ENCODE results near the gene MKNK2. TPM values are rescaled to one million over a fixed set of nuclear protein-coding genes. Genes with fewer than 3 reads are reported as not detected.

Gene MKNK2
- total and polyA plus RNA-seq, 2 experiments from 2014 or later = 28.9 to 78.6 TPM

GRCh38 chr19:2011169-2011568, 39.9 kb downstream of the MKNK2 start:
- Histone ChIP-seq H3K79me2 (ENCODE audit: insufficient read depth) (peaks cover 72% of the 10 kb centered on the region), H3K9ac (no peak overlapping the region), H3K4me2 (ENCODE audit: unreplicated experiment) (no peak overlapping the region), H3K9me3 (ENCODE audit: low read depth) (no peaks in the 10 kb centered on the region), H3K9me2 (ENCODE audit: insufficient read depth) (no peaks in the 10 kb centered on the region), H3K27me3 (replicated peaks; ENCODE audit: insufficient read depth) (no peaks in the 10 kb centered on the region), H4K20me1 (ENCODE audit: insufficient read depth) (no peaks in the 10 kb centered on the region; the same call in 1 of the 2 replicates), H3K36me3 (ENCODE audit: low read depth) (no peaks in the 10 kb centered on the region), H3F3A (ENCODE audit: insufficient read depth) (no peaks in the 10 kb centered on the region; the same call in 1 of the 2 replicates), H2AFZ (no peak overlapping the region), H3K4me3 (no peak overlapping the region), H3K4me1 (ENCODE audit: insufficient read depth) (no peaks in the 10 kb centered on the region), H3K27ac (no peak overlapping the region)
- no peak for DNase-seq
- WGBS, 2 experiments (ENCODE audit: low coverage in 1 of 2, low lambda C conversion rate in 2 of 2, missing lambda C conversion rate in 2 of 2) = 95 to 98% methylated on average over 12 of the region's 12 CpGs
- no peak for TF ChIP-seq EZH2 (IDR thresholded peaks at IDR 0.05; ENCODE audit: insufficient read depth, poor library complexity, severe bottlenecking)
- TF ChIP-seq EZH2phosphoT487 (IDR thresholded peaks at IDR 0.05; ENCODE audit: insufficient read depth, low read depth) = no peak
- in situ Hi-C loops (cut with MboI) = no loop called here

GRCh38 chr19:2010135-2010668, 40.8 kb downstream of the MKNK2 start:
- Histone ChIP-seq H4K20me1 (ENCODE audit: insufficient read depth) (no peaks in the 10 kb centered on the region; the same call in 1 of the 2 replicates), H3K4me3 (no peak overlapping the region), H3K4me1 (ENCODE audit: insufficient read depth) (no peaks in the 10 kb centered on the region), H3K9ac (no peak overlapping the region), H3K4me2 (ENCODE audit: unreplicated experiment) (no peak overlapping the region), H3K9me3 (ENCODE audit: low read depth) (no peaks in the 10 kb centered on the region), H3F3A (ENCODE audit: insufficient read depth) (no peaks in the 10 kb centered on the region), H3K36me3 (ENCODE audit: low read depth) (no peaks in the 10 kb centered on the region), H3K79me2 (ENCODE audit: insufficient read depth) (peaks cover 77% of the 10 kb centered on the region), H3K27me3 (replicated peaks; ENCODE audit: insufficient read depth) (no peaks in the 10 kb centered on the region), H2AFZ (no peak overlapping the region), H3K9me2 (ENCODE audit: insufficient read depth) (no peaks in the 10 kb centered on the region), H3K27ac (no peak overlapping the region)
- 94 to 95% methylated on average over 17 to 20 of the region's 20 CpGs for WGBS, 2 experiments (ENCODE audit: low coverage in 1 of 2, low lambda C conversion rate in 2 of 2, missing lambda C conversion rate in 2 of 2)
- TF ChIP-seq EZH2 (IDR thresholded peaks at IDR 0.05; ENCODE audit: insufficient read depth, poor library complexity, severe bottlenecking) = no peak
- no peak for TF ChIP-seq EZH2phosphoT487 (IDR thresholded peaks at IDR 0.05; ENCODE audit: insufficient read depth, low read depth)
- DNase-seq = no peak
- in situ Hi-C loops (cut with MboI) = no loop called here

- no peaks in the 10 kb centered on the region for H3K36me3 ChIP-seq (ENCODE audit: low read depth)
- no peaks in the 10 kb centered on the region for H3K9me2 ChIP-seq (ENCODE audit: insufficient read depth)
- no peak overlapping the region for H2AFZ ChIP-seq
- no peaks in the 10 kb centered on the region for H3K4me1 ChIP-seq (ENCODE audit: insufficient read depth)
- no peak overlapping the region for H3K4me2 ChIP-seq (ENCODE audit: unreplicated experiment)
- no peak overlapping the region for H3K4me3 ChIP-seq
- no peaks in the 10 kb centered on the region for H3F3A ChIP-seq (ENCODE audit: insufficient read depth)
- H3K27me3 ChIP-seq (replicated peaks; ENCODE audit: insufficient read depth) = no peaks in the 10 kb centered on the region
- TF ChIP-seq EZH2phosphoT487 (IDR thresholded peaks at IDR 0.05; ENCODE audit: insufficient read depth, low read depth) = no peak
- TF ChIP-seq EZH2 (IDR thresholded peaks at IDR 0.05; ENCODE audit: insufficient read depth, poor library complexity, severe bottlenecking) = no peak
- H3K9ac ChIP-seq = no peak overlapping the region
- in situ Hi-C loops (cut with MboI) = no loop called here
- H3K79me2 ChIP-seq (ENCODE audit: insufficient read depth) = peaks cover 31% of the 10 kb centered on the region
- DNase-seq = no peak
- H4K20me1 ChIP-seq (ENCODE audit: insufficient read depth) = no peaks in the 10 kb centered on the region; the same call in 1 of the 2 replicates
- no peaks in the 10 kb centered on the region for H3K9me3 ChIP-seq (ENCODE audit: low read depth)
- H3K27ac ChIP-seq = no peak overlapping the region
- WGBS, 2 experiments (ENCODE audit: low coverage in 1 of 2, low lambda C conversion rate in 2 of 2, missing lambda C conversion rate in 2 of 2) = 89 to 92% methylated on average over 4 of the region's 4 CpGs
Observed at GRCh38 chr19:2003874-2004273, 47.2 kb downstream of the MKNK2 start.

- H2AFZ ChIP-seq = no peak overlapping the region
- no peak overlapping the region for H3K9ac ChIP-seq
- H4K20me1 ChIP-seq (ENCODE audit: insufficient read depth) = no peaks in the 10 kb centered on the region
- no peak for DNase-seq
- H3F3A ChIP-seq (ENCODE audit: insufficient read depth) = no peaks in the 10 kb centered on the region
- no peaks in the 10 kb centered on the region for H3K4me1 ChIP-seq (ENCODE audit: insufficient read depth)
- no peaks in the 10 kb centered on the region for H3K9me2 ChIP-seq (ENCODE audit: insufficient read depth)
- H3K27me3 ChIP-seq (replicated peaks; ENCODE audit: insufficient read depth) = no peaks in the 10 kb centered on the region
- in situ Hi-C loops (cut with MboI) = no loop called here
- H3K4me3 ChIP-seq = no peak overlapping the region
- H3K4me2 ChIP-seq (ENCODE audit: unreplicated experiment) = no peak overlapping the region
- H3K27ac ChIP-seq = no peak overlapping the region
- no peaks in the 10 kb centered on the region for H3K9me3 ChIP-seq (ENCODE audit: low read depth)
- peaks cover 11% of the 10 kb centered on the region for H3K36me3 ChIP-seq (ENCODE audit: low read depth)
- H3K79me2 ChIP-seq (ENCODE audit: insufficient read depth) = 0 out of 2 replicates have a peak, but pooled peaks cover 2% of the 10 kb centered on the region
- WGBS, 2 experiments (ENCODE audit: low coverage in 1 of 2, low lambda C conversion rate in 2 of 2, missing lambda C conversion rate in 2 of 2) = 87 to 93% methylated on average over 21 to 24 of the region's 26 CpGs
- TF ChIP-seq EZH2phosphoT487 (IDR thresholded peaks at IDR 0.05; ENCODE audit: insufficient read depth, low read depth) (no peak), EZH2 (IDR thresholded peaks at IDR 0.05; ENCODE audit: insufficient read depth, poor library complexity, severe bottlenecking) (no peak)
Observed at GRCh38 chr19:1999856-2000515, 51.1 kb downstream of the MKNK2 start.
